ENCODE data around the gene TRPV4.
A peak's percentile ranks its signal among the peaks of the same experiment; 100 is the strongest.

The TRPV4 gene

DNA sequence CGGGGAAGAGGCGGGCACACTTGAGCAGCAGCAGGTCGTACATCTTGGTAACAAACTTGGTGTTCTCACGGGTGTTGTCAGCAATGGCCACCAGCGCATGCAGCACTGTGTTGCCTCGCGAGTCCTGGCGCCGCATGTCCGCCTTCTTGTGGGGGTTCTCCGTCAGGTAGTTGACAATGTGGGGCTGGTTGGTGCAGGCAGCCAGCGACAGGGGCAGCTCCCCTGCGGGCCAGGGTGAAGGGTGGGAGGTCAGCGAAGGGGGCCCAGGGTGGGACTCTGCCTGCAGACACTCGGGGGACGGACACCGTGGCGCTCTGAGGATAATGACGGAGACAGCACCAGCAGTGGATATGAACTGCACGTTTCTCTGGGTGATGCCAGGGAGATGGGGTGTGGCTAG, 34.5 kb downstream of the TRPV4 start:
- ChIA-PET POLR2A (no interaction called here), CTCF (interaction anchor here (1.4 kb wide), 1 partner anchor 9 kb away, joined by 3 read pairs; no protein-coding TSS in a partner anchor)
- Histone ChIP-seq H3K9me3 (ENCODE audit: control extremely low read depth in 1 of 5, control insufficient read depth in 4 of 5, insufficient read depth in 2 of 5, low read depth in 1 of 5, low read length in 4 of 5) (no peaks in the 10 kb centered on the region), H3K27me3 (replicated peaks in 2 of 5; ENCODE audit: control insufficient read depth in 4 of 5, insufficient read depth in 5 of 5, low read length in 4 of 5) (peaks cover 0 to 3% (median 0%) of the 10 kb centered on the region in 5 experiments), H3K36me3 (ENCODE audit: control insufficient read depth in 4 of 4, insufficient read depth in 4 of 4, low read length in 3 of 4) (no peaks in the 10 kb centered on the region), H3K27ac (ENCODE audit: insufficient read depth in 1 of 2, low read depth in 1 of 2, low read length in 2 of 2, poor library complexity in 1 of 2, severe bottlenecking in 2 of 2) (no peak overlapping the region), H3K4me3 (ENCODE audit: control insufficient read depth in 1 of 7, extremely low read depth in 1 of 7, insufficient read depth in 4 of 7, low read depth in 2 of 7, low read length in 6 of 7) (no peak overlapping the region), H3K4me1 (ENCODE audit: control extremely low read depth in 1 of 4, control insufficient read depth in 4 of 4, insufficient read depth in 4 of 4, low read length in 3 of 4) (peaks cover 0 to 12% (median 7%) of the 10 kb centered on the region in 4 experiments)
- DNase-seq: no peak
- WGBS (ENCODE audit: insufficient coverage): 90% methylated on average over 14 of the region's 20 CpGs

- no peaks in the 10 kb centered on the region for H3K36me3 ChIP-seq (ENCODE audit: control insufficient read depth in 4 of 4, insufficient read depth in 4 of 4, low read length in 3 of 4)
- POLR2A ChIA-PET: no interaction called here
- H3K27ac ChIP-seq (ENCODE audit: insufficient read depth in 1 of 2, low read depth in 1 of 2, low read length in 2 of 2, poor library complexity in 1 of 2, severe bottlenecking in 2 of 2): no peak overlapping the region
- WGBS (ENCODE audit: insufficient coverage): 51% methylated on average over 16 of the region's 19 CpGs
- peaks cover 0 to 12% (median 7%) of the 10 kb centered on the region in 4 experiments for H3K4me1 ChIP-seq (ENCODE audit: control extremely low read depth in 1 of 4, control insufficient read depth in 4 of 4, insufficient read depth in 4 of 4, low read length in 3 of 4)
- peak; percentile 72 to 90 (median 88) for DNase-seq
- H3K9me3 ChIP-seq (ENCODE audit: control extremely low read depth in 1 of 5, control insufficient read depth in 4 of 5, insufficient read depth in 2 of 5, low read depth in 1 of 5, low read length in 4 of 5): no peaks in the 10 kb centered on the region
- CTCF ChIA-PET: interaction anchor here (1.4 kb wide), 1 partner anchor 10 kb away, joined by 3 read pairs; no protein-coding TSS in a partner anchor
- peaks cover 0 to 3% (median 0%) of the 10 kb centered on the region in 5 experiments for H3K27me3 ChIP-seq (replicated peaks in 2 of 5; ENCODE audit: control insufficient read depth in 4 of 5, insufficient read depth in 5 of 5, low read length in 4 of 5)
- peak overlapping the region in 1 of 7 experiments; percentile 7 for H3K4me3 ChIP-seq (ENCODE audit: control insufficient read depth in 1 of 7, extremely low read depth in 1 of 7, insufficient read depth in 4 of 7, low read depth in 2 of 7, low read length in 6 of 7)
Observed at GRCh38 chr12:109797905-109798669, 35.1 kb downstream of the TRPV4 start.

DNA sequence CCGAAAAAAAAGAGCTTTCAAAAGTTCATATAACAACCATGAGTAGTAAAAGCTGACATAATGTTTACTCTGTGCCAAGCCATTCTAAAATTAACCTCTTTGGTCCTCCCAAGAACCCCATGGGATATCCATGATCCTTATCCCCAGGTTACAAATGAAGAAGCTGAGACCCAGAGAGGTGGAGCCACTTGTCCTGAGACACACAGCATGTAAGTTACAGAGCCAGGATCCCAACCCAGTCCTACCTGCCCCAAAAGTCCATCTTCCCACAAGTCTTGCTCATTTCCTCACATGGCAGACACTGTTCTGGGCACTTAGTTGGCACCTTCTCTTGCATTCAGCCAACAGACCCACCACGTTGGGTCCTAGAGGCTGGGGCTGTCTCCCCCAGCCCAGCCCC, 37.1 kb downstream of the TRPV4 start:
- Histone ChIP-seq H3K4me3 (ENCODE audit: control insufficient read depth in 1 of 7, extremely low read depth in 1 of 7, insufficient read depth in 4 of 7, low read depth in 2 of 7, low read length in 6 of 7) (no peak overlapping the region), H3K9me3 (ENCODE audit: control extremely low read depth in 1 of 5, control insufficient read depth in 4 of 5, insufficient read depth in 2 of 5, low read depth in 1 of 5, low read length in 4 of 5) (no peaks in the 10 kb centered on the region), H3K4me1 (ENCODE audit: control extremely low read depth in 1 of 4, control insufficient read depth in 4 of 4, insufficient read depth in 4 of 4, low read length in 3 of 4) (peaks cover 0 to 12% (median 7%) of the 10 kb centered on the region in 4 experiments), H3K27me3 (replicated peaks in 2 of 5; ENCODE audit: control insufficient read depth in 4 of 5, insufficient read depth in 5 of 5, low read length in 4 of 5) (peaks cover 0 to 3% (median 0%) of the 10 kb centered on the region in 5 experiments), H3K27ac (ENCODE audit: insufficient read depth in 1 of 2, low read depth in 1 of 2, low read length in 2 of 2, poor library complexity in 1 of 2, severe bottlenecking in 2 of 2) (no peak overlapping the region), H3K36me3 (ENCODE audit: control insufficient read depth in 4 of 4, insufficient read depth in 4 of 4, low read length in 3 of 4) (no peaks in the 10 kb centered on the region)
- DNase-seq: no peak
- CTCF ChIA-PET: interaction anchor here (1.7 to 2.4 kb wide), 2 partner anchors 8 to 10 kb away, joined by 6 to 9 read pairs; no protein-coding TSS in a partner anchor
- POLR2A ChIA-PET: no interaction called here
- WGBS (ENCODE audit: insufficient coverage): 100% methylated on average over 2 of the region's 2 CpGs

DNA sequence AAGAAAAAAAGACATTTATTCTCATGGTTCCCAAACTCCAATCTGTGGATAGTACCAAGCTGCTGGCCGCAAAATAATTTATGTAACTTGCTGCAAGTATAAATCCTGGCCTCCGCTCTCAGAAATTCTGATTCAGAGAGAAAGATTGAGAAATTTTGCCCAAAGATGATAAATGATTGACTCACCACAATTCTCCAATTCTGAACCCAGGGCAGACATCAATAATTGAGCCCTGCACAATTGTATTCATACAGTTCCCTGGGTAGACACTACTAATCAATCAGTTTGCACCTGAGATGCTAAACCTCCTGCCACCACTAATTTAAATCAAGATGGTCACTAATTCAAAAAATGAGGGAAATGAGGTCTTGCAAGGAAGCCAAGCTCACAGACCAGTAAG, 38.2 kb downstream of the TRPV4 start:
- peaks cover 0 to 12% (median 7%) of the 10 kb centered on the region in 4 experiments for H3K4me1 ChIP-seq (ENCODE audit: control extremely low read depth in 1 of 4, control insufficient read depth in 4 of 4, insufficient read depth in 4 of 4, low read length in 3 of 4)
- 93% methylated on average over 2 of the region's 2 CpGs for WGBS (ENCODE audit: insufficient coverage)
- no peaks in the 10 kb centered on the region for H3K36me3 ChIP-seq (ENCODE audit: control insufficient read depth in 4 of 4, insufficient read depth in 4 of 4, low read length in 3 of 4)
- ChIA-PET CTCF (no interaction called here), POLR2A (no interaction called here)
- H3K4me3 ChIP-seq (ENCODE audit: control insufficient read depth in 1 of 7, extremely low read depth in 1 of 7, insufficient read depth in 4 of 7, low read depth in 2 of 7, low read length in 6 of 7): no peak overlapping the region
- peaks cover 0 to 3% (median 0%) of the 10 kb centered on the region in 5 experiments for H3K27me3 ChIP-seq (replicated peaks in 2 of 5; ENCODE audit: control insufficient read depth in 4 of 5, insufficient read depth in 5 of 5, low read length in 4 of 5)
- H3K9me3 ChIP-seq (ENCODE audit: control extremely low read depth in 1 of 5, control insufficient read depth in 4 of 5, insufficient read depth in 2 of 5, low read depth in 1 of 5, low read length in 4 of 5): no peaks in the 10 kb centered on the region
- DNase-seq: no peak
- H3K27ac ChIP-seq (ENCODE audit: insufficient read depth in 1 of 2, low read depth in 1 of 2, low read length in 2 of 2, poor library complexity in 1 of 2, severe bottlenecking in 2 of 2): no peak overlapping the region

DNA sequence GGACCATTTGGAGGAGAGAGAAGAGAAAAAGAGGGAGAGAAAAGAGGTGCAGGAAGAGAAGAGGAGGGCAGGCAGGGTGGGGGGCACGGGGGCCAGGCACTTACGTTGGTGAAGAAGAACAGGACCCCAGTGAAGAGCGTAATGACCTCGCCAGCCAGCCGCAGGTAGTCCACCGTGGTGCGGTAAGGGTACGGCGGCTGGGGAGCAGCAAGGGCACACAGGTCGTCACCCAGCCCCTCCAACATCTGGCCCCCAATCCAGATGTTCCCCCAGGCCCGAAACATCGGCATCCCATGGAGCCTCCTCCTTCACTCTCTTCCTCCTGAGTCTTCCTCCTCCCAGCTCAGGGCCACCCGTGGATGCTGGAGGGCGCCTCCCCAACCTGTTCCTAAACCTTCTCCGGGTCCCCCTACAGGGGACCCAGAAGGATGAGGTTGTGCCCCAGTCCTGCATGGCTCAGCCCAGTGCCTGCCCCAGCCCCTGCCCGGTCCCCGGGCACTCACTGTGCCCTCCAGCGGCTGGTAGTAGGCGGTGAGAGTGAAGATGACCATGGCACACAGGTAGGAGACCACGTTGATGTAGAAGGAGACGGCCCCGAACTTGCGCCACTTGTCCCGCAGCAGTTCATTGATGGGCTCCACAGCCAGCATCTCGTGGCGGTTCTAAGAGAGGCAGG, 39.2 kb downstream of the TRPV4 start:
- ChIA-PET POLR2A (no interaction called here), CTCF (interaction anchor here (0.6 kb wide), 1 partner anchor 1868 kb away, joined by 4 read pairs; no protein-coding TSS in a partner anchor)
- Histone ChIP-seq H3K27me3 (replicated peaks in 2 of 5; ENCODE audit: control insufficient read depth in 4 of 5, insufficient read depth in 5 of 5, low read length in 4 of 5) (peaks cover 0 to 3% (median 0%) of the 10 kb centered on the region in 5 experiments), H3K9me3 (ENCODE audit: control extremely low read depth in 1 of 5, control insufficient read depth in 4 of 5, insufficient read depth in 2 of 5, low read depth in 1 of 5, low read length in 4 of 5) (no peaks in the 10 kb centered on the region), H3K36me3 (ENCODE audit: control insufficient read depth in 4 of 4, insufficient read depth in 4 of 4, low read length in 3 of 4) (no peaks in the 10 kb centered on the region), H3K27ac (ENCODE audit: insufficient read depth in 1 of 2, low read depth in 1 of 2, low read length in 2 of 2, poor library complexity in 1 of 2, severe bottlenecking in 2 of 2) (no peak overlapping the region), H3K4me1 (ENCODE audit: control extremely low read depth in 1 of 4, control insufficient read depth in 4 of 4, insufficient read depth in 4 of 4, low read length in 3 of 4) (peaks cover 0 to 12% (median 7%) of the 10 kb centered on the region in 4 experiments), H3K4me3 (ENCODE audit: control insufficient read depth in 1 of 7, extremely low read depth in 1 of 7, insufficient read depth in 4 of 7, low read depth in 2 of 7, low read length in 6 of 7) (no peak overlapping the region)
- 94% methylated on average over 20 of the region's 26 CpGs for WGBS (ENCODE audit: insufficient coverage)
- DNase-seq: no peak

DNA sequence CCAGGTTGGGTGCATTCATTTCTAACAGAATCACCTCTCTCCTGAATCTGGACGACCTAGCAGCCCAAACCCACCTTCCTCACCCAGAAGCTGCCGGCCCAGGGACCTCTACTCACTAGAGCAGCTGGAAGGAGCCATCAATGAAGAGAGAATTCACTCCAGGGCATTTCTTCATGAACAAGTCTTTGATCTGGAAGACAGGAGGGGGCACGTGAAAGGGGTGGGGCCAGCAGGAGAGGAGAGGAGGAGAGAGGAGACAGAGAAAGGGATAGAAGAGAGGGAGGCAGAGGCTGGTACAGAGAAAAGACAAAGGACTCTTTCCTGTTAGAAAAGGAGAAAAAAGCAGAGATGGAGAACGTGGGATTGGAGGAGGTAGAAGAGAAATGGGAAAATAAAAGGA, 39.8 kb downstream of the TRPV4 start:
- ChIA-PET CTCF (no interaction called here), POLR2A (no interaction called here)
- Histone ChIP-seq H3K27ac (ENCODE audit: insufficient read depth in 1 of 2, low read depth in 1 of 2, low read length in 2 of 2, poor library complexity in 1 of 2, severe bottlenecking in 2 of 2) (no peak overlapping the region), H3K36me3 (ENCODE audit: control insufficient read depth in 4 of 4, insufficient read depth in 4 of 4, low read length in 3 of 4) (no peaks in the 10 kb centered on the region), H3K4me1 (ENCODE audit: control extremely low read depth in 1 of 4, control insufficient read depth in 4 of 4, insufficient read depth in 4 of 4, low read length in 3 of 4) (peaks cover 0 to 9% (median 6%) of the 10 kb centered on the region in 4 experiments), H3K9me3 (ENCODE audit: control extremely low read depth in 1 of 5, control insufficient read depth in 4 of 5, insufficient read depth in 2 of 5, low read depth in 1 of 5, low read length in 4 of 5) (no peaks in the 10 kb centered on the region), H3K4me3 (ENCODE audit: control insufficient read depth in 1 of 7, extremely low read depth in 1 of 7, insufficient read depth in 4 of 7, low read depth in 2 of 7, low read length in 6 of 7) (no peak overlapping the region), H3K27me3 (replicated peaks in 2 of 5; ENCODE audit: control insufficient read depth in 4 of 5, insufficient read depth in 5 of 5, low read length in 4 of 5) (peaks cover 0 to 3% (median 0%) of the 10 kb centered on the region in 5 experiments)
- no peak for DNase-seq
- 53% methylated on average over 4 of the region's 4 CpGs for WGBS (ENCODE audit: insufficient coverage)

GRCh38 chr12:109792992-109793391, 40.2 kb downstream of the TRPV4 start:
- ChIA-PET CTCF (no interaction called here), POLR2A (no interaction called here)
- H3K27me3 ChIP-seq (replicated peaks in 2 of 5; ENCODE audit: control insufficient read depth in 4 of 5, insufficient read depth in 5 of 5, low read length in 4 of 5): peaks cover 0 to 3% (median 0%) of the 10 kb centered on the region in 5 experiments
- no peak for DNase-seq
- no peaks in the 10 kb centered on the region for H3K9me3 ChIP-seq (ENCODE audit: control extremely low read depth in 1 of 5, control insufficient read depth in 4 of 5, insufficient read depth in 2 of 5, low read depth in 1 of 5, low read length in 4 of 5)
- H3K36me3 ChIP-seq (ENCODE audit: control insufficient read depth in 4 of 4, insufficient read depth in 4 of 4, low read length in 3 of 4): no peaks in the 10 kb centered on the region
- H3K4me1 ChIP-seq (ENCODE audit: control extremely low read depth in 1 of 4, control insufficient read depth in 4 of 4, insufficient read depth in 4 of 4, low read length in 3 of 4): peaks cover 0 to 5% (median 1%) of the 10 kb centered on the region in 4 experiments
- H3K27ac ChIP-seq (ENCODE audit: insufficient read depth in 1 of 2, low read depth in 1 of 2, low read length in 2 of 2, poor library complexity in 1 of 2, severe bottlenecking in 2 of 2): no peak overlapping the region
- no peak overlapping the region for H3K4me3 ChIP-seq (ENCODE audit: control insufficient read depth in 1 of 7, extremely low read depth in 1 of 7, insufficient read depth in 4 of 7, low read depth in 2 of 7, low read length in 6 of 7)

Measured in common myeloid progenitor, CD34-positive (primary cell).